Measurements from ENCODE around the gene ELK4.

Gene ELK4

GRCh38 chr1:205629751-205630150 lies 2.1 kb downstream of the ELK4 start:
- DNase-seq = no peak

- DNase-seq = no peak
Measured at GRCh38 chr1:205627956-205628355, 3.9 kb downstream of the ELK4 start.

GRCh38 chr1:205626216-205626615 lies 5.6 kb downstream of the ELK4 start:
- DNase-seq = no peak

GRCh38 chr1:205623646-205624045 lies 8.2 kb downstream of the ELK4 start:
- no peak for DNase-seq

GRCh38 chr1:205620269-205620668 lies 11.5 kb downstream of the ELK4 start:
- DNase-seq = no peak

- DNase-seq = no peak
Measured at GRCh38 chr1:205619376-205619775, 12.4 kb downstream of the ELK4 start.

GRCh38 chr1:205616563-205617293 lies 15.1 kb downstream of the ELK4 start:
- DNase-seq = no peak

GRCh38 chr1:205615789-205616188 lies 16.0 kb downstream of the ELK4 start:
- DNase-seq = no peak

GRCh38 chr1:205613854-205614412 lies 17.9 kb downstream of the ELK4 start:
- no peak for DNase-seq

GRCh38 chr1:205612556-205612955 lies 19.3 kb downstream of the ELK4 start:
- DNase-seq = no peak

- DNase-seq = no peak
Measured at GRCh38 chr1:205612104-205612503, 19.7 kb downstream of the ELK4 start.

- no peak for DNase-seq
Measured at GRCh38 chr1:205610901-205611466, 20.8 kb downstream of the ELK4 start.

GRCh38 chr1:205610036-205610435 lies 21.8 kb downstream of the ELK4 start:
- DNase-seq = no peak

- no peak for DNase-seq
Measured at GRCh38 chr1:205604825-205605505, 26.8 kb downstream of the ELK4 start.

- no peak for DNase-seq
Measured at GRCh38 chr1:205604059-205604458, 27.8 kb downstream of the ELK4 start.

- DNase-seq = no peak
Measured at GRCh38 chr1:205601205-205601604, 30.6 kb downstream of the ELK4 start.

- no peak for DNase-seq
Measured at GRCh38 chr1:205600085-205600484, 31.7 kb downstream of the ELK4 start.

GRCh38 chr1:205599669-205600042 lies 32.2 kb downstream of the ELK4 start:
- no peak for DNase-seq

GRCh38 chr1:205598841-205599668 lies 32.8 kb downstream of the ELK4 start:
- DNase-seq = no peak

- no peak for DNase-seq
Measured at GRCh38 chr1:205597691-205598314, 34.0 kb downstream of the ELK4 start.

- no peak for DNase-seq
Measured at GRCh38 chr1:205596876-205597275, 34.9 kb downstream of the ELK4 start.

GRCh38 chr1:205595861-205596260 lies 36.0 kb downstream of the ELK4 start:
- DNase-seq = no peak

GRCh38 chr1:205595435-205595834 lies 36.4 kb downstream of the ELK4 start:
- no peak for DNase-seq
